Midbrain (tissue), 1 donor: ENCODE results near the gene FHAD1.
"Not testable (repeated sequence)": the region's sequence is repeated elsewhere in the genome, so short reads cannot be mapped to it uniquely, and the experiment has no call there.

ENCODE experiments used
- DNase-seq: peaks from one replicate; lab custom pipeline; 2025; lab: John Stamatoyannopoulos, UW

Gene FHAD1

DNA sequence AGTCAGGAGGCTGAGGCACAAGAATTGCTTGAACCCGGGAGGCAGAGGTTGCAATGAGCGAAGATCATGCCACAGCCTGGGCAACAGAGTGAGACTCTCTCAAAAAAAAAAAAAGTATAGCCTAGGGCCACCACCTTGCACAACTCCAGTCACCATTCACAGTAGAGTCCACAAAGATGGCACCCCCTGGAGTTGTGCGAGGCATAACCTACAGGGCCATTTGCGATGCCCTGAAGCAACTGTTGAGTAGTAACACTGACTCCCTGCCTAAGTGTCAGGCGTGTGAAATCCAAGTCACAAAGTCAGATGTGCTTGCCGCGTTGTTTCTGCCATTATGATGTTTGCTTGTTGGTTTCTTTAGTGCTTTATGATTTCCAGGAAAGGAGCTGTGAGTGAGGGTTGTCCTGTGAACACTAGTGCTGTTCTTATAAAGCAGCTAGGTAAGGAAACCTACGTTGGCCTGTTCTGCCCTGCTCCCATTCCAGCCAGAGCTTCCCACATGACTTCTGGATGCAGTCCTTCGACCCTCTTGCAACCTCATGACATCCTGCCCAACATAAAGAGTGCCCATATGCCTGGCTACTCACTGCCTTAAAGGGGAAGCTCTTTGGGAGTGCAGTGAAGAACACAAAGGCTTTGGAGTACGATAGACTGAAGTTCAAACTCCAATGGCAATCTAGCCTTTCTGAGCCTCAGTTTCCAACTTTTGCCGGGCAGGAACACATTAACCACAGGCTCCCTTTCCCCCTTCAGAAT lies 29.8 kb downstream of the FHAD1 start:
- no peak for DNase-seq

DNA sequence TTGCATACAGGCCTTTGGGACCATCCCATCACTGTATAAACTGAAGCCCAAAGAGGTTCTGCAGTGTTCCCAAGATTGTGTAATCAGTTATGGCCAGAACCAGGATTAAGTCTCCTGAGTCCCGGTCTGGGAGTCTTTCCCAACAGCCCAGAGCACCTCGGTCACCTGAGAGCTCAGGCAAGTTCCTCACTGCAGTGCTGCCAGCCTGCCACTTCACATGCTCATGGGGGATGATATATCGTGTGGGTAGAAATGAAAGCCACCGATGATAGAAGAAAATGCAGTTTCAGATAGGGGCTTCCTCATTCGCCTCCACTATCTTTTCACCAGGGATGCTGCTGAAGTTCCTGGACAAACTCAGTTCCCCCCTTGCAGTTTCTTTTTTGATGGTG lies 30.4 kb downstream of the FHAD1 start:
- DNase-seq = no peak

- no peak for DNase-seq
Observed at GRCh38 chr1:15277933-15278332, 30.9 kb downstream of the FHAD1 start.

DNA sequence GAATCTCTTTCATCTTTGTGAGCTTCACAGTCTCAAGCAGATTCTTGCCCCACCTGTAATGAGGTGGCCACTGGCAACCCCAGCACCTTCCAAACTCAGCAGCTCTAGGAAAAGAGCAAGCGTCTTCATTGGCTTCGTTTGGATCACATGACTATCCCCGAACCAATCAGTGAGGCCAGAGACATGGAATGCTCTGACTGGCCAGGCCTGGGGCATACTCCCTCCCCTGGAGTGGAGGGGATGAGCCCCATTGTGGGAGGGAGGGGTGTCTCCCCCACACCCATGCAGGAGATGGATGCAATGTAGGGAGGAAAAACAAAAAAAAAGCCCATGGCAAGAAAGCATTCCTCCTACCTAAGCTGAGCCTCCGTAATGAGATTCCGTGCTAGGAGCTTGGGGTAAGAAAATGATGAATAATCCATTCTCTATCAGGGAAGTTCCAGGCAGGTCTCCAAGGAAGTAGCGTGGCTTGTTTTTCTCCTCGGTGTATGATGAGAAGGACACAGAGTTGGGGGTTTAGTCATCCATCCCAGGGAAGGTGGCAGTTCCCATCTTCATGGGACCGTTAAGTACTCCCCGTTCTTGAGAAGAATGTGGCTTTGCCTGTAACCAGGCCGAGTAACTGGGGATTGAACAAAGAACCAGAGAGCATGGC lies 32.7 kb downstream of the FHAD1 start:
- no peak for DNase-seq

- DNase-seq = no peak
Observed at GRCh38 chr1:15280416-15280815, 33.4 kb downstream of the FHAD1 start.

- no peak for DNase-seq
Observed at GRCh38 chr1:15282038-15282437, 35.0 kb downstream of the FHAD1 start.

- no peak for DNase-seq
Observed at GRCh38 chr1:15282810-15283474, 35.9 kb downstream of the FHAD1 start.

GRCh38 chr1:15283526-15283925 lies 36.5 kb downstream of the FHAD1 start:
- no peak for DNase-seq

GRCh38 chr1:15286452-15286851 lies 39.4 kb downstream of the FHAD1 start:
- DNase-seq = no peak

DNA sequence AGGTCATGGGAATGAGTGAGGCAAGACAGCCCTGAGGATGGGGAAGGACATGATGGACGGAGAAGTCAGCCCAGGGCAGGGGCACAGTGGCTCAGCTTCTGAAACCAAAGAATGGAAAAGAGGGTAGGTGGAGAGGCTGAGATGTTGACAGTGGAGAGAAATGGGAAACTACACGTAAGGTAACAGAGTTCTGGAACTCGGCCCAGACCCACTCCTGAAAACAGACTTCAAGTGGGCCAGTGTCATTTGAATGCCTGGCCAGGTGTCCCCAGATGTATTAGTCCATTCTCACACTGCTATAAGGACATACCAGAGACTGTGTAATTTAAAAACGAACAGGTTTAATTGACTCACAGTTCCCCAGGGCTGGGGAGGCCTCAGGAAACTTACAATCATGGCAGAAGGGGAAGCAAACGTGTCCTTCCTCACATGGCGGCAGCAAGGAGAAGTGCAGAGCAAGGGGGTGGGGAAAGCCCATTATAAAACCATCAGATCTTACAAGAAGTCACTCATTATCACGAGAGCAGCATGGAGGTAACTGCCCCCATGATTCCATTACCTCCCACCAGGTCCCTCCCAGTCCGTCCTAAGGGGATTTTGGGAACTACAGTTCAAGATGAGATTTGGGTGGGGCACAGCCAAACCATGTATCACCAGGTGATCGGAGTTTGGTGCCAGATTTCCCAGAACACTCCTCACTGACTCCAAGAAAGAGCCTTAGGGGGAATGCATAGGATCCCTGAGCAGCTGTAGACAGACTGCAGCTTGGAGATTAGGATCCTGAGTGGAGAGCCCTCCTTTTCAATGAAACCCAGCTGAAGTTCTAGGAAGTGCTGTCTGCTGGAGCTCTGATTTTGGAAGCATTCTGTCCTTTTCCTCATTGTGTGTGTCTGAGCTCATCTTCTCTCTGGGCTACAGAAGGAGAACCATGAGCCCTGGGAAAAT lies 40.3 kb downstream of the FHAD1 start:
- no peak for DNase-seq

DNA sequence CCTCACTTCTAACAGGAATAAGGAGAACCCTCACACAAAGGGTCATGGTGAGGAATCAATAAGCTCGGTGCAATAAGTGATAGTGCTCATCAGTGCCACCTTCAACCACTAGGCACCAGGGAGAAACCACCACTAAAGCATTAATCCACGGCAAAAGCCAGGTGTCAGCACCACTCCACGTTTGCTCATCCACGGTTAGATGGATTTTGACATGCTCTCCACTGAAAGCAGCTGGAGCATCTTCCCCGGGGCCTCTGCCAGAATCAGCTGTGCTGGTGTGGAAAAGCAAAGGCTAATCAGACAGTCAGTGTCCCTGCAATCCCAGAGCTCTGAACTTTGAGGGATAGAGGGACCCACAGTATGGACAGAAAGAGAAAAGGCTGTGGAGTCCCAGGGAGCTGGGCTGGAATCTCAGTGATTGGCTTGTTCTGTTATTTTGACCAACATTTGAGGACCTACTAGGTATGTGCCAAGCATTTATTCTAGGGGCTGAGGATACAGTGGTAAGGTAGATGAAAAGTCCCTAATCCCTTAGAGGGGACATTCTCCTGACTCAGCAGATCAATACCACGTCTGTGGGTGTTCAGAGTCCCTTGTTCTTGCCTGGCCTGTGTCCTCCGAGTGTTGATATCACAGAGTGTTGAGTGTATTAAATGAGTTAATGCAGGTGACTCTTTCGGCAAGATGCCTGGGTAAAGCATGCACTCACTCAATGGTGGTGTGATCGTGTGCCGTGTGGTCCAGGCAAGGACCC lies 41.3 kb downstream of the FHAD1 start:
- no peak for DNase-seq

DNA sequence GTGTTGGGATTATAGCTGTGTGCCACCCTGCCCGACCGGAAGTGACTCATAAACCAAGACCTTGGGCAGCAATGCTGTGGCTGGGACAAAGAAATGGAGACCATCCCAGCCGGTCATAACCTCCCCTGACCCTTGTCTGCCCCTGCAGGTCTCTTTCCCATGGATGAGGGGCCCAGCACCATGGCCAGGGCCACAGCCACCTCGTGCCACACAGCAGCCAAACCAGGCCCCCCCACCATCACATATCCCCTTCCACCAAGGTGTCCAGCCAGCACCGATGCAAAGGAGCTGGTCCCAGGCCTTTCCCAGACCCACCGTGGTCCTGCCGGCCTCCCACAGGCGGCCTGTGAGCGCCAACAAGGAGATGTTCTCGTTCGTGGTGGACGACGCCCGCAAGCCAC lies 42.2 kb downstream of the FHAD1 start:
- no peak for DNase-seq

GRCh38 chr1:15290382-15290781 lies 43.4 kb downstream of the FHAD1 start:
- DNase-seq = no peak

DNA sequence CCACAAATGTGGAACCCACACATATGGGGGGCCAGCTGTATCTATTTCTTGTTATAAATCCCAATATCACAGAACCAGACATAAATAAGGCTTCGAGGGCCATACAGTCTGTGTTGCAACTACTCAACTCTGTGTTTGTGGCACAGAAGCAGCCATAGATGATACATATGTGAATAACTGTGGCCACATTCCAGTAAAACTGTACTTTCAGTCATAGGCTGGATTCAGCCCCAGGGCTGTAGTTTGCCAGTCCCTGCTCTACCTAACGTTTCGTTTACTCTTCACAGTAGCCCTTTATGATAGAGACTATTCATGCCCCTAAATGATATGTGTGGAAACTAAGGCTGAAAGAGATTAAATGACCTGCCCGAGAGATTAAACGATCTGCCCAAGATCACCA lies 48.7 kb downstream of the FHAD1 start:
- no peak for DNase-seq

- no peak for DNase-seq
Observed at GRCh38 chr1:15296585-15297321, 49.7 kb downstream of the FHAD1 start.

- not testable (repeated sequence) for DNase-seq
Observed at GRCh38 chr1:15297975-15298374, 51.0 kb downstream of the FHAD1 start.

DNA sequence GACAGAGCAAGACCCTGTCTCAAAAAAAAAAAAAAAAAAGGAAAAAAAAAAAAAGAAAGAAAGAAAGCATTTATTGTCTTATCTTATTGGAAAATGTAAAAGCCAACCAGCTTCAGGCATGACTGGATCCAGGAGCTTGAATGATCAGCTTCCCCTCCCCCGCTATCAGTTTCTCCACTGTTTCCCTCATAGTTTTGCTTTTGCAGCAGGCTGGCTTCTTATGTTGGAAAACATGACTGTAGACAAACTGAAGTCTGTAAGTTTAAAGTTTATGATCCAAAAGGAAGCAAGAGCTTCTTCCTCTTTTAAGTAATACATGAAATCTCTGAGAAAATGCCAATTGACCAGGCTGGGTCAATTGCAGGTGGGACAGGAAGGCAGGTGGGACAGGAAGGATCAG lies 52.2 kb downstream of the FHAD1 start:
- no peak for DNase-seq

DNA sequence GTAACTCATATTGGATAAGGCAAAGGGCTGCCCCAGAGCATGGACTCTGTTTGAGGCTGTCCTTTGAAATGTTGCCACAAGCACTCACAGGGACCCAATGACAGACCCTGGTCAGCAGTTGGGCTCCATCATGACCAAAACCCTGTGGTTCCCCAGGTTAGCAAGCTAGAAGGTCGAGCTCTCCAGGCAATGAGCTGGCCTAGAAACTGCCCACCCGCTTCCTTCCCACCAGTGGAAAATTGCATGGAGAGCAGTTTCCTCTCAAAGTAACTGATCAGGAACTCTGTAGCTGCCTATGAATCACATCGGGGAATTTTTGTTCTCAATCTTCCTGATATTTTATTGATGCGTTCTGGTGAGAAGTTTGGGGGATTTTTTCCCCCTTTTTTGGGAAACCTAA lies 52.8 kb downstream of the FHAD1 start:
- DNase-seq = no peak

- DNase-seq = no peak
Observed at GRCh38 chr1:15303935-15304334, 56.9 kb downstream of the FHAD1 start.

DNA sequence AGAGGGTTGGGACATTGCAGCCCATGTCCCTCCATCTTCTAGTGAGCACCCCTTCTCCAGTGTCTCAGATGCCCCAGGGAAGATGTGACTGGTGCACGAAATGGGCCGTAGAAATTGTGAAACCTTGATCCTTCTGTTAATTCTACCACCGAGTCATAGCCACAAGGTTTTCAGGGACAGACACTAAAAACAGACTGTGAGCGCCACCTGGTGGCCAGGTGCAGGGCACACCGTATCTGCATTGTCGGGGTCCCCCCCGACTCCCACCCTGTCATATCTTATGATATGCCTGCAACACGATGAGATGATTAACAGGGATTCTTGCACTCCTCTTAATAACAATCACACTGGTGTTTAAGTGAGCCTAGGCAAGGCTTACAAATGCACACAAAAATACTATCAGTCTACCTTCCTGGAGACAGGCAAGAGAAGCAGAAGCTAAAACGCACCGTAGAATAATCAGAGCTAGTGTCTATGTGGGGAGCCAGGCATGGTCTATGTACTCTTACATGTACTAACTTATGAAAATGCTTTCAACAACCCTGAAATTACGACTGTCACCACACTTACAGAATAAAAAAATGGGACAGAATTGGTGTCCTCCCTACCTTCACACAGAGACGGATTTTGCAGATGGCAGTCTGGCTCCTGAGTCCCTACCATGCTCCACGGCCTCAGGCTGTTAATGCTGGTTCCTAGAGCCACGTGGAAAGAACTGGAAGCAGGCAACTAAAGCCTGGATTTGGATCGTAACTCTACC lies 57.9 kb downstream of the FHAD1 start:
- DNase-seq = peak; percentile 44
